Caco-2 (cell line): Measurements from ENCODE around the gene SLC29A3. TPM values are rescaled to one million over a fixed set of nuclear protein-coding genes. Genes with fewer than 3 reads are reported as not detected.

ENCODE experiments used
- BruUV-seq: library from RNA; stranded (reverse); fragments of 400-500 nt; replicated peaks from 2 replicates; lab custom pipeline; 2021; lab: Mats Ljungman, UMichigan
- CTCF ChIA-PET: fragments of 300-600 bp; sonication (Branson Sonifier 250); formaldehyde crosslinking; loops from one replicate; lab custom pipeline; 2022; ENCODE audit warnings: antibody characterized with exemption; lab: Charles Lee
- POLR2A ChIA-PET: fragments of 300-600 bp; sonication (Branson Sonifier 250); formaldehyde crosslinking; loops from one replicate; lab custom pipeline; 2022; ENCODE audit warnings: antibody characterized with exemption; lab: Charles Lee
- DNase-seq, 2 experiments: peaks; one replicate each; pipeline versions ENCODE4 v3.0.0 to v3.0.0-alpha.2; 2020 to 2022
- H3K27me3 ChIP-seq: replicated peaks from 2 replicates; pipeline ENCODE4 v1.6.0; 2011; ENCODE audit warnings: low read length; ENCODE audit not compliant: control insufficient read depth, insufficient read depth
- H3K36me3 ChIP-seq: 2 replicates; pipeline ENCODE4 v1.5.1; 2011; ENCODE audit warnings: low read length; ENCODE audit not compliant: control insufficient read depth, insufficient read depth
- H3K4me1 ChIP-seq: fragments of 250-450 bp; sonication (Bioruptor Pico); 2 replicates; pipeline ENCODE4 v1.5.1; 2020; ENCODE audit warnings: mild to moderate bottlenecking
- H3K4me3 ChIP-seq: 2 replicates; pipeline ENCODE4 v1.5.1; 2011; ENCODE audit warnings: low read depth, mild to moderate bottlenecking, control low read depth, low read length
- H3K9me3 ChIP-seq: fragments of 250-450 bp; sonication (Bioruptor Pico); 2 replicates; pipeline ENCODE4 v1.5.1; 2020; ENCODE audit warnings: mild to moderate bottlenecking, moderate library complexity
- H3K27ac Mint-ChIP-seq: one replicate; pipeline ENCODE4 v1.8.0; 2022; ENCODE audit warnings: mixed read lengths; ENCODE audit not compliant: unreplicated experiment
- H3K27me3 Mint-ChIP-seq: one replicate; pipeline ENCODE4 v1.8.0; 2022; ENCODE audit warnings: mixed read lengths; ENCODE audit not compliant: insufficient read depth, unreplicated experiment
- H3K36me3 Mint-ChIP-seq: one replicate; pipeline ENCODE4 v1.8.0; 2022; ENCODE audit warnings: mild to moderate bottlenecking, mixed read lengths; ENCODE audit not compliant: insufficient read depth, unreplicated experiment
- H3K4me1 Mint-ChIP-seq: one replicate; pipeline ENCODE4 v1.8.0; 2022; ENCODE audit warnings: low read depth, mixed read lengths; ENCODE audit not compliant: unreplicated experiment
- H3K4me3 Mint-ChIP-seq: one replicate; pipeline ENCODE4 v1.8.0; 2022; ENCODE audit warnings: mild to moderate bottlenecking, moderate library complexity, mixed read lengths; ENCODE audit not compliant: unreplicated experiment
- H3K9me3 Mint-ChIP-seq: one replicate; pipeline ENCODE4 v1.8.0; 2022; ENCODE audit warnings: mixed read lengths; ENCODE audit not compliant: unreplicated experiment
- intact Hi-C: fragments of 100-400 bp; cut with micrococcal nuclease; formaldehyde crosslinking; loops from one replicate; pipeline ENCODE4 v1.10.0; 2022; ENCODE audit not compliant: unreplicated experiment
- total RNA-seq: library from RNA; stranded (reverse); gene quantifications from 2 replicates; pipeline ENCODE4 v1.2.3, GENCODE V29; 2022
- TF ChIP-seq, protein P1 (sequence below), 2 experiments: fragments of 200-600 bp in 1 of 2; IDR thresholded peaks; 1 replicate in 1 of 2; 2 replicates in 1 of 2; pipeline versions ENCODE4 v1.5.1 to v1.8.0; 2011 to 2022; ENCODE audit warnings: antibody characterized with exemption in 1 of 2, control low read depth in 1 of 2, inconsistent platforms in 1 of 2, low read depth in 1 of 2, low read length in 1 of 2, mild to moderate bottlenecking in 1 of 2, moderate library complexity in 1 of 2; ENCODE audit not compliant: insufficient read depth in 1 of 2, severe bottlenecking in 1 of 2, unreplicated experiment in 1 of 2

SLC29A3 gene
- total RNA-seq, 1 experiment from 2014 or later: 20.7 TPM

GRCh38 chr10:71397296-71398212 is 78.5 kb downstream of the SLC29A3 start:
- Histone ChIP-seq H3K27me3 (peaks cover 4% of the 10 kb centered on the region), H3K36me3 (no peaks in the 10 kb centered on the region)
- H3K36me3 Mint-ChIP-seq: no peaks in the 10 kb centered on the region

DNA sequence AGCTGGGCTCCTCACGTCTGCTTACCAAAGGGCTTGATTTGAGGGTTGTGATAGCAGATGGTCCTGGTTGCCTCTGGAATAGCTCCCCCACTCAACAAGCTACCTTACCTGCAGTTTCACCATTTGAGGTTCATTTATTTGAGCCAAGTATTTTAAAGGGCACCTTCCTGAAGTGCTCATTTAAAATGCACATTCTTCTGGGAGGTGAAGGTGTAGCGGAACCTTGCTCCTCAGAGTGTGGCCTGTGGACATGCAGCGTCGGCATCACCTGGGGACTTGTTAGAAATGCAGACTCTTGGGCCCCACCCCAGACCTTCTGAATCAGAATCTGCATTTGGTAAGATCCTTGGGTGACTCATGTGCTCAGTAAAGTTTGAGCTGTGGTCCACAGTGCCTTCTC is 79.9 kb downstream of the SLC29A3 start:
- Histone ChIP-seq H3K9me3 (no peaks in the 10 kb centered on the region), H3K27me3 (peaks cover 4% of the 10 kb centered on the region), H3K4me1 (peaks cover 10% of the 10 kb centered on the region), H3K4me3 (no peak overlapping the region), H3K36me3 (no peaks in the 10 kb centered on the region)
- peaks cover 30% of the 10 kb centered on the region for H3K27me3 Mint-ChIP-seq
- TF ChIP-seq, protein P1, sequence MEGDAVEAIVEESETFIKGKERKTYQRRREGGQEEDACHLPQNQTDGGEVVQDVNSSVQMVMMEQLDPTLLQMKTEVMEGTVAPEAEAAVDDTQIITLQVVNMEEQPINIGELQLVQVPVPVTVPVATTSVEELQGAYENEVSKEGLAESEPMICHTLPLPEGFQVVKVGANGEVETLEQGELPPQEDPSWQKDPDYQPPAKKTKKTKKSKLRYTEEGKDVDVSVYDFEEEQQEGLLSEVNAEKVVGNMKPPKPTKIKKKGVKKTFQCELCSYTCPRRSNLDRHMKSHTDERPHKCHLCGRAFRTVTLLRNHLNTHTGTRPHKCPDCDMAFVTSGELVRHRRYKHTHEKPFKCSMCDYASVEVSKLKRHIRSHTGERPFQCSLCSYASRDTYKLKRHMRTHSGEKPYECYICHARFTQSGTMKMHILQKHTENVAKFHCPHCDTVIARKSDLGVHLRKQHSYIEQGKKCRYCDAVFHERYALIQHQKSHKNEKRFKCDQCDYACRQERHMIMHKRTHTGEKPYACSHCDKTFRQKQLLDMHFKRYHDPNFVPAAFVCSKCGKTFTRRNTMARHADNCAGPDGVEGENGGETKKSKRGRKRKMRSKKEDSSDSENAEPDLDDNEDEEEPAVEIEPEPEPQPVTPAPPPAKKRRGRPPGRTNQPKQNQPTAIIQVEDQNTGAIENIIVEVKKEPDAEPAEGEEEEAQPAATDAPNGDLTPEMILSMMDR (IDR thresholded peaks at IDR 0.05; ENCODE audit: insufficient read depth in 1 of 2, low read depth in 1 of 2, low read length in 1 of 2, severe bottlenecking in 1 of 2, unreplicated experiment in 1 of 2): no peak
- ChIA-PET POLR2A (interaction anchor here (0.5 kb wide), 1 partner anchor 761 kb away, joined by 6 read pairs; no protein-coding TSS in a partner anchor), CTCF (interaction anchor here (0.9 to 1.4 kb wide), 3 partner anchors 15 to 80 kb away, joined by 3 to 6 read pairs (median 5); partner anchors contain the start of gene SLC29A3)
- H3K36me3 Mint-ChIP-seq: no peaks in the 10 kb centered on the region
- BruUV-seq: no TSS peak
- no peak overlapping the region for H3K27ac Mint-ChIP-seq
- H3K4me1 Mint-ChIP-seq: no peaks in the 10 kb centered on the region
- no peaks in the 10 kb centered on the region for H3K9me3 Mint-ChIP-seq
- intact Hi-C loops: no loop called here
- no peak overlapping the region for H3K4me3 Mint-ChIP-seq
- DNase-seq: peak in 1 of 2 experiments; percentile 7

More at GRCh38 chr10:71397296-71398212, 78.5 kb downstream of the SLC29A3 start:
- peaks cover 12% of the 10 kb centered on the region for H3K4me1 ChIP-seq
- Mint-ChIP-seq H3K4me1 (no peaks in the 10 kb centered on the region), H3K27me3 (peaks cover 26% of the 10 kb centered on the region), H3K4me3 (peak overlapping the region; percentile 60), H3K9me3 (no peaks in the 10 kb centered on the region), H3K27ac (no peak overlapping the region)
- no TSS peak for BruUV-seq
- TF ChIP-seq, protein P1 (IDR thresholded peaks at IDR 0.05; ENCODE audit: insufficient read depth in 1 of 2, low read depth in 1 of 2, low read length in 1 of 2, severe bottlenecking in 1 of 2, unreplicated experiment in 1 of 2): no peak
- peak overlapping the region; percentile 36 for H3K4me3 ChIP-seq
- ChIA-PET POLR2A (no interaction called here), CTCF (interaction anchor here (0.6 to 2.5 kb wide), 9 partner anchors 13 to 311 kb away, joined by 3 to 18 read pairs (median 4); partner anchors contain the start of gene SLC29A3)
- intact Hi-C loops: no loop called here
- peak in 1 of 2 experiments; percentile 26 for DNase-seq
- H3K9me3 ChIP-seq: no peaks in the 10 kb centered on the region

- Mint-ChIP-seq H3K4me1 (no peaks in the 10 kb centered on the region), H3K36me3 (no peaks in the 10 kb centered on the region), H3K4me3 (no peak overlapping the region), H3K9me3 (no peaks in the 10 kb centered on the region), H3K27ac (no peak overlapping the region), H3K27me3 (peaks cover 29% of the 10 kb centered on the region)
- Histone ChIP-seq H3K4me3 (no peak overlapping the region), H3K4me1 (peaks cover 10% of the 10 kb centered on the region), H3K27me3 (peaks cover 4% of the 10 kb centered on the region), H3K9me3 (no peaks in the 10 kb centered on the region), H3K36me3 (no peaks in the 10 kb centered on the region)
- no TSS peak for BruUV-seq
- TF ChIP-seq, protein P1 (IDR thresholded peaks at IDR 0.05; ENCODE audit: insufficient read depth in 1 of 2, low read depth in 1 of 2, low read length in 1 of 2, severe bottlenecking in 1 of 2, unreplicated experiment in 1 of 2): no peak
- intact Hi-C loops: no loop called here
- CTCF ChIA-PET: interaction anchor here (0.6 to 1.4 kb wide), 2 partner anchors 81 to 1706 kb away, joined by 3 to 6 read pairs; partner anchors contain the start of gene SLC29A3
- POLR2A ChIA-PET: no interaction called here
- DNase-seq: peak in 1 of 2 experiments; percentile 14
These were observed 80.9 kb downstream of the SLC29A3 start for GRCh38 chr10:71399946-71400345.
